NCI-H1436 (cell line): Measurements from ENCODE around the gene CA9.

ENCODE experiments used
- DNase-seq: peaks from one replicate; lab custom pipeline; 2025; lab: John Stamatoyannopoulos, UW

CA9 gene

GRCh38 chr9:35651956-35652828 is 21.5 kb upstream of the CA9 start:
- DNase-seq = no peak

- no peak for DNase-seq
These were observed 20.9 kb upstream of the CA9 start for GRCh38 chr9:35652829-35653209.

GRCh38 chr9:35653611-35654010 is 20.1 kb upstream of the CA9 start:
- no peak for DNase-seq

DNA sequence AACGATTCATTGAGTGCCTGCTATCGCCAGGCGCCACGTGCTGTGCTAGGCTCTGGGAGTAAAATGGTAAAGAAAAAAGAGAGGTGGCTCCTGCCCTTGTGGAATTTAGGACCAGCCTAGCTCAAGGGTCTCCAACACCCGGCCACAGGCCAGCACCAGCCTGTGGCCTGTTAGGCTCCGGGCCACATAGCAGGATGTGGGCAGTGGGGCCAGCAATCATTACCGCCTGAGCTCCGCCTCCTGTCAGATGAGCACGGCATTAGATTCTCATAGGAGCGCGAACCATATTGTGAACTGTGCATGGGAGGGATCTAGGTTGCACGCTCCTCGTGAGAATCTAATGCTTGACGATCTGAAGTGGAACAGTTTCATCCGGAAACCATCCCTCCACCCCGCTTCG is 17.4 kb upstream of the CA9 start:
- no peak for DNase-seq

- no peak for DNase-seq
These were observed 16.7 kb upstream of the CA9 start for GRCh38 chr9:35656831-35657545.

- DNase-seq = peak; percentile 97
These were observed 16.1 kb upstream of the CA9 start, which contains the start of gene RMRP for GRCh38 chr9:35657546-35658136. Gene RMRP, minus strand, starts transcription at chr9:35658019.

DNA sequence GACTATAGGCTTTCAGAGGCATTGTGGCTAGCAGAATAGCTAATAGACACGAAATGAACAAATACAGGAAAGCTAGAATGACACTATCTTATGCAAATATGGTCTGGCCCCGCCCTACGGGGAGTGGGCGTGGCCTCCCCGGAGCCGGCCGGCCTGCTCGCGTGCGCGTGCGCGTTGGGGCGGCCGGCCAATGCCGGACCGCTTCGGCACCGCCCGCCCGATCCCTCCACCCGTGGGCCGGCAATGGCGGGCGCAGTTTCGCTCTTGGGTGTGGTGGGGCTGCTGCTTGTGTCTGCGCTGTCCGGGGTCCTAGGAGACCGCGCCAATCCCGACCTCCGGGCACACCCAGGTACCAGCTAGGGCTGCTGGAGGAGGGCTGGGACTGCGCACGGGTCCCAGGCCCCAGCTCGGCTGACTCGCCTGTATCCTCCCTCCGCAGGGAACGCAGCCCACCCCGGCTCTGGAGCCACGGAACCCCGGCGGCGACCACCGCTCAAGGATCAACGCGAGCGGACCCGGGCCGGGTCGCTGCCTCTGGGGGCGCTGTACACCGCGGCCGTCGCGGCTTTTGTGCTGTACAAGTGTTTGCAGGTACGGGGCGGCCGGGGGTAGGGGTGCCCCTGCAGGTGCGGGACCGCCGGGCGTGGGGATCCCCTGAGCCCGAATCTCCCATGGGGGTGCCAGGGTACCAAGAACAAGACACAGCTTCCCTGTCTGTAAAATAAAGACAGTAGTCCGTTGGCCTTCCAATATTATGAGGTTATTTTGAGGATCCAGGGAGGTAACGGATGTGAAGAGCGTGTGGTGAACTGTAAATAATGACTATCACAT is 15.4 kb upstream of the CA9 start, which contains the start of gene CCDC107:
CCDC107 (plus strand) TSS at position 156 of the 831 bp plus-strand sequence; CDS start at position 244, 88 bp downstream.
- DNase-seq = peak; percentile 79

DNA sequence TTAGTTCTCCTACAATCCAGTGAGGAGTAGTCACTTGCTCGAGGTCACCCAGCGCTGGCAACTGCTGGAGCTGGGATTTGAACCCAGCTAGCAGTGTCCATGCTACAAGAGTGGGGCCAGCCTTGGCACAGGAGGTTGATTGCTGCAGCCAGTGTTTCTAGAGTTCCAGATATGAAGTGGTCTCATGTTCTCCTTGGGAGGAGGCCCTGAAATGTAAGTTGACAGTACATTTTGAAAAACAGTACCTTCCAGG is 14.8 kb upstream of the CA9 start:
- no peak for DNase-seq

GRCh38 chr9:35659340-35659739 is 14.4 kb upstream of the CA9 start:
- DNase-seq = peak; percentile 35

DNA sequence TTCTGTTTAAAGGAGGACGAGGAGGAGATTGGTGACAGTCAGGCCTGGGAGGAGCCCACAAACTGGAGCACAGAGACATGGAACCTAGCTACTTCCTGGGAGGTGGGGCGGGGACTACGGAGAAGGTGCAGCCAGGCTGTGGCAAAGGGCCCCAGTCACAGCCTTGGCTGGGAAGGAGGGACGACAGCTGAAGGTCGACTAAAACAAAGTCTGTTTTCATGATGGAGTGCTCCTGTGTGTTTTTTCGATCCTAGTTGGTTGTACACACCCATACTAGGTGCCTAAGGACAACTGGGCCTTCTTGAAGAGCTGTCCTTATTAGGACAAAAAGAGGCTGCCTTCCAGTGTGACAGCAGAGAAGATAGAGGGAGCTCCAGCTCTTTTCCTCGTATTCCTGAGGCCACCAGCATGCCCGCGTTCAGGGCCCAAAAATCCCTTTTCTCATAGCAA is 12.7 kb upstream of the CA9 start:
- no peak for DNase-seq

- DNase-seq = no peak
These were observed 11.9 kb upstream of the CA9 start for GRCh38 chr9:35661756-35662350.

- no peak for DNase-seq
These were observed 11.3 kb upstream of the CA9 start for GRCh38 chr9:35662437-35662836.

DNA sequence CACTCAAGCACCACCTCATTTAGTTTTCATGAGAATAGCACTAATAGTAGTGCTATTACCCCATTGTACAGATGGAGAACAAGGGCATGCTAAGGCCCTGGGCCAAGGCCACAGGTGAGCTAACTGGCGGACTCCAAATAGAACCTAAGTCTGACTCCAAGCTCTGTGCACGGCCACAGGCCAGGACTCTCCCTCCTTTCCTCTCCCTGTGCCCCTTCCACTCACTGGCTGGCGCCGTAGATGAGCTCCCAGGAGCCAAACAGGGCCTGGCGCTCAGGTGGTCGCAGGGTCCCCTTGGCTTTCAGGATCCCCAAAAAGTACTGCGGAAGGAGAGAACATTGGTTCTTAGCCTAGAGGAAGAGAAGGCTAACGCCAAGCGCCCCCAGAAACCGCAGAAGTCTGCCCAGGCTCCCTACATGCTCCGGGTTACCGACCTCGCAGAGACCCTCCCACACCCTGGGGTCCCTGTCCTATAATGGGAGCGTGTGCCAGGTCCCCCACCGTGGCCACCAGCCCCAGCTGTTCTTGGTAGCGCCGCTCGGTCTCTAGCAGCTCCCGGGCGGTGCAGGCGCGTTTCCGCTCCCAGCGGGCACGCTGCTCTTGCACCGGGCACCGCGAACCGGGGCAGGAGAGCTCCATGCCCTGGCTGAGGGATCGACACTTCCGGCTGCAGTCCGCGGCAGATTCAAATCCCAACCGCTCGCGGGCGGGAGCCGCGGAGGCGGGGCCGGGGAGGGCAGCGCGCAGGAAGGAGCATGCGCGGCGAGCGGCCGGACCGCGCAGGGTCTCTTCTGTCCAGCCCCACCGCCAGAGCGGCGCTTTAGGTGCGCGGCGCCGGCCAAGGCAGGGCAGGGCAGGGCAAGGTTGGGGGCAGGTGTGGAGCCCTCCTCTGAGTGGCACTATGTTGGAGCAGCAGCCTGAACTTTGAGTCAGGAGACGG is 8.9 kb upstream of the CA9 start, which contains the start of gene ARHGEF39:
ARHGEF39 (minus strand) TSS at position 665 of the 940 bp plus-strand sequence; CDS start at position 639, 26 bp downstream.
- peak; percentile 76 for DNase-seq

- no peak for DNase-seq
These were observed 8.3 kb upstream of the CA9 start for GRCh38 chr9:35665471-35665818.

GRCh38 chr9:35666045-35666444 is 7.7 kb upstream of the CA9 start:
- DNase-seq = no peak

DNA sequence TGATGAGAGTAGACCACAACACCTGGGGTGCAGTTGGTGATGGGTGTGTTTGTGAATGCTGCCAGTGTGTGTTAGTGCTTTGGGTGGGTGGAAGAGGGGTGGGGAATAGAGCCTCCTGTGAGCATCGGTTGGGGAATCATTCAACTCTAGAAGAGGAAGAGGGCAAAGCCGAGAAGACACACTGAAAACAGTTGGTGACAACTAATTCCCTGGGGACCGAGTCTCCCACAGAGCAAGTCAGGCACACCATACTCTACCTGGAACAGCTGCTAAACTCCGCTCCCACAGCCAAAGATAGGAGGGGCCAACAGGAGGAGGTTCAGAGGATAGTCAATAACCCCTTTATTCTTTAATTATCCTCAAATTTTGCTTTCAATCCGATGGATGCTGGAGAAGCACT is 7.2 kb upstream of the CA9 start:
- DNase-seq = no peak

GRCh38 chr9:35667939-35668338 is 5.8 kb upstream of the CA9 start:
- DNase-seq = no peak

DNA sequence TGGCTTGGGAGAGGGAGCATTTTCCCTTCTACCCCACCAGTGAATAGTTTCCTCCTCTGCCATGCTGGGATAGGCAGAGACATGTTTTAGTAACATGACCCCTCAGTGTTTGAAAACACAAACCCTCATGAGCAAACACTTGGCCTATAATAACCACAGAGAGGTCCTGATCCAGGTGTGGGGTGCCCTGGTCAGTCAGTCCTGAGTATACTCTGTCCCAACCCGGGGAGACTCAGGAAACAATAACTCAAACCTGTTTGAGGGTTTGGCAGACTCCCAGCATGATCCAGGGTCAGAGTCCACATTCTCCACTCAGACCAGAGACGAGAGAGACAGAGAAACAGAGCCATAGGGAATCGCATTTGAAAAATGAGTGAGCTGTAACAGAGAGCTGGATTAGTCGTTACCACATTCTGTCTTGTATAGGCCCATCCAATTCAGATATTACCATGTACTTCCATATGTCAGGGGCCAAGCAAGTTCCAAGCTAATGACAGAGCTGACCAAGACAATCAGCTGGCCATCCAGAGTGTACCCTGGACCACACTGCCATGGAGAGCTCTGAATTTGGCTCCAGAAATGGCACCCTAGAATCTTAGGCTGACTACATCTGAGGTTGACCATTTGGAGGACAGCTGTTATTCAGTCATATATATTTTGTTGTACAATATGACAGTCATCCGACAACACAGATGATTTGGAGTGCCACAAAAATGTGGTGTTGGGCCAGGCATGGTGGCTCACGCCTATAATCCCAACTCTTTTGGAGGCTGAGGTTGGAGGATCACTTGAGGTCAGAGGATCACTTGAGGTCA is 4.2 kb upstream of the CA9 start:
- no peak for DNase-seq

- DNase-seq = no peak
These were observed 265 bp downstream of the CA9 start for GRCh38 chr9:35674025-35674361.

GRCh38 chr9:35675204-35675603 is 1.5 kb downstream of the CA9 start:
- DNase-seq = no peak
